HL-60/S4 (cell line): ENCODE measurements around the gene IQGAP1.

ENCODE experiments used
- in situ Hi-C: fragments of 300-500 bp; cut with MboI; formaldehyde crosslinking; loops from 2 replicates; pipeline ENCODE4 v1.14.3; 2022; ENCODE audit warnings: low sequenced_read_pairs

IQGAP1 gene

DNA sequence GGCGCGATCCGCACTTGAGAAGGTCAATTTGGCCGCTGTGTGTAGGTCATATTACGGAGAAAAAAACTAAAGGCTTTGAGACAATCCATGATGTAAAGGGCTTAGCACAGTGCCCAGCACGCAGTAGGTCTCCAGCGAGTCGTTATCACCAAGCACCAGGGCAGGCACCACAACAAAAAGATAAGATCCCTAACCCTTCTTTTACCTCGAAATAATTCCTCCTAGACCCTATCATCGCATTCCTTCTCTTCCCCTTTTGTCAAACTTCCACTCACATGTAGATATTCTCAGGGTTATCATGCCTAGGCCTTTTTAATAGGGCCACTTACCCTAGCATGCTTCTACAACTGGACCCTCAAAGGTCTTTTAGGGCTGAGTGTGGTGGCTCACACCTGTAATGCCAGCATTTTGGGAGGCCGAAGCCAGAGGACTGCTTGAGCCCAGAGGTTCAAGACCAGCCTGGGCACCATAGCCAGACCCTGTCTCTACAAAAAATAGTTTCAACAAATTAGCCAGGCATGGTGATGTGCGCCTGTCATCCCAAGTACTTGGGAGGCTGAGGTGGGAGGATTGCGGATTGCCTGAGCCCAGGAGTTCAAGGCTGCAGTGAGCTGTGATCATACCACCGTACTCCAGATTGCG, 22.5 kb upstream of the IQGAP1 start:
- in situ Hi-C loops: no loop called here

GRCh38 chr15:90367576-90367975, 20.5 kb upstream of the IQGAP1 start:
- in situ Hi-C loops: no loop called here

- in situ Hi-C loops: no loop called here
Observed at GRCh38 chr15:90375071-90375470, 13.0 kb upstream of the IQGAP1 start.

- in situ Hi-C loops: no loop called here
Observed at GRCh38 chr15:90376789-90377188, 11.3 kb upstream of the IQGAP1 start.

GRCh38 chr15:90379263-90379662, 8.8 kb upstream of the IQGAP1 start:
- in situ Hi-C loops: no loop called here

- in situ Hi-C loops: no loop called here
Observed at GRCh38 chr15:90381515-90381914, 6.5 kb upstream of the IQGAP1 start.

DNA sequence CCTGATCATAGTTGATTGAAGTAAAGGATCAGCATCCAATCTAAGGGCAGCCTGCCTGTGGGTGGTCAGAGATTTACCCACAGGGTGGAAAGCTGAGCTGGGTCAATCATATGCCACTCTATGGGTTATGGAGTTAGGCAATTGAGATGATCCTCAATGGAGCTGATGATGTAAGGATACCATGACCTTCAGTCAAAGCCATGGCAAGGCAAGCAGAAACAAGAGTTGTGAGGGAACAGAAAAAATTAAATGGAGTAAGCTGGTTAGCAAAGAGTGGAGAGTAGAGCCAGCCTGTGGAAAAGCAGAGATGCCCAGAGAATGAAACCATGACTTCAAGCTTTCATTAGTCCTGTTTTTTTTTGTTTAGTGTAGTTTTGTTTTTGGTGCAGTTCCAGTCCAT, 5.7 kb upstream of the IQGAP1 start:
- in situ Hi-C loops: no loop called here

GRCh38 chr15:90386221-90386620, 1.8 kb upstream of the IQGAP1 start:
- in situ Hi-C loops: no loop called here

DNA sequence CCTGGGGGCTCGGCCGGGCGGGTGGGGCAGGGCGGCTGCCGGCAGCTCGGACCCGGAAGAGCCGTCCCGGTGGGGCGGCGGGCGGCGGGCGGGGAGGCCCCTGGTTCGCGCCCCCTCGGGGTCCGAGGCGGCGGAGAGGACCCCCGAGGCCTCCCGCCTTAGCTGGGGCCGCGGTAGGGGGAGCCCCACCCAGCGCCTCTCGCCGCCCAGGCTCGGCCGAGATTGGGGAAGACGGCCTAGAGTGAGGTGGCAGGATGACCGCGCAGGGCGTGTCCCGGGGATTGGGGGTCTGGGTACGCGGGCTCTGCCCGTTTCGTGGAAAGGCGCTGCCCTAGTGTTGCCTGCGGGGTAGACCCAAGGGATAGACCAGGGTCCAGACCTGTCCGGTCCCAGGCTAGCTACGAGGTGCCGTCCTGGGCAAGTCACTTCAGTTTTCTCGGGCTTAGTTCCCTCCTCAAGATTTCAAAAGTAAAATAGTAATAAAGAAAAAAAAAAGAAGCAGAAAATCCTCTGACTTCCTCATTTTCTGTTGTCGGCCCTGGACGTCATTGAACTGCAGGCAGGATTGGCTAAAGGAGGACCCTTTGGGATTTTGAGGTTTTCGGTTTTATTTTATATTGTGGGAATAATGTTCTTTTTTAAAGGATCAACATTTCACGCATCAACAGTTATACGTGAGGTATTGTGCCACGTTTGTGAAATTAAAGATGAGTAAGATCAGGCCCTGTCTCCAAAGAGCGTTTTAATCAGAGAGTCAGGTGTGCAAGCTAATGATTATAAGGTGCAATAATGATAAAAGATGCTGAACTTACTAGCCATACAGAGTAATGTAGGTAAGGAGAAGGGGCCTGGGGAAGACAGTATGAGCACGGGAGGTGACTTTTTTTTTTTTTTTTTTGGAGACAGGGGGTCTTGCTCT, 679 bp downstream of the IQGAP1 start:
- in situ Hi-C loops: no loop called here

DNA sequence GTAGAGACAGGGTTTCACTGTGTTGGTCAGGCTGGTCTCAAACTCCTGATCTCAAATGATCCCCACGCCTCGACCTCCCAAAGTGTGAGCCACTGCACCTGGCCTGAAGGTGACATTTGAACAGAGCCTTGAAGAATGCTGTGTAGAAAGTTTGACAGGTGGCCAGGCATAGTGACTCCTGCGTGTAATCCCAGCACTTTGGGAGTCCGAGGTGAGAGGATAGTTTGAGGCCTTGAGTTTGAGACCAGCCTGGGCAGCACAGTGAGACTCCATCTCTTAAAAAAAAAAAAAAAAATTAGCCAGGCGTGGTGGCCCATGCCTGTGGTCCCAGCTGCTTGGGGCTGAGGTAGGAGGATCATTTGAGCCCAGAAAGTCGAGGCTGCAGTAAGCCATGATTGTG, 1.5 kb downstream of the IQGAP1 start:
- in situ Hi-C loops: no loop called here

DNA sequence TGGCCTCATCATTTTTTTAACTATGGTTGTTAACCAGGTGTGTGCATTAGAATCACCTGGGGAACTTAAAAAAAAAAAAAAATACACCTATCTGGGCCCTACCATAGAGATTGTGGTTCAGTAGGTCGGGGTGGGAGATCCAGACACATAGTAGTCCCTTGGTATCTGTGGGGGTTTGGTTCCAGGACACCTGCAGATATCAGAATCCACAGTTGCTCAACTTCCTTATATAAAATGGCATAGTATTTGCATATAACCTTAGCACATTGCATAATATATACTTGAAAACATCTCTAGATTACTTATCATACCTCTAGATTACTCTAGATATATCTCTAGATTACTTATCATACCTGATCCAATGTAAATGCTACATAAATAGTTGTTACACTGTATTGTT, 5.0 kb downstream of the IQGAP1 start:
- in situ Hi-C loops: no loop called here

GRCh38 chr15:90394074-90394473, 6.0 kb downstream of the IQGAP1 start:
- in situ Hi-C loops: no loop called here

DNA sequence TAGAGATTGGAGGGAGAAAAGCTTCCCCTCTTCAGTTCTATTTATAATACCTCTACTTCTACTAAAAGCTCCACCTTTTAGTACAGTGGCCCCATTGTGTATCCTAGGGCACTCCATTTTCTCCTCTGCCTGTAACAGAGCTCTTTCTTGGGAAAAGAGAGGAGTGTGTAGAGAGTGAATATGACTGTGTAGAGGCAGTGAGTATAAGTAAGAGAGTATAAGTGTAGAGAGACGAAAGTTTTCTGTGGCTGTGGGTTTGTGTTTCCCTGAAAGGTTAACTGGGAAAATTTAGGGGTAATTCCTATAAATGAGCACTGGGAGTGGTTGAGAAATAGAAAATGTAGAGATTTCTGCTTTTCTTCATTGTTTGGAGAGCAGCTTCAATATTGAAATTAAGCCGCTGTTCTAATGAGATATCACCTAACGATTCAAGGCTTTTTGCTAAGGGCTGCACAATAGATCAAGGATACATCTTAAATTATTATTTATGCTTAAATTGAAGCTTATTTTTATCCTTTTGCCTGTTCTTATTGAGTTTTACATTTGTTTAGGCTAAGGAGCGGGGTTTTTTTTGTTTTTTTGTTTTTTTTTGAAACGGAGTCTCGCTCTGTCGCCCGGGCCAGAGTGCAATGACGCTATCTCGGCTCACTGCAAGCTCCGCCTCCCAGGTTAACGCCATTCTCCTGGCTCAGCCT, 6.9 kb downstream of the IQGAP1 start:
- in situ Hi-C loops: no loop called here

DNA sequence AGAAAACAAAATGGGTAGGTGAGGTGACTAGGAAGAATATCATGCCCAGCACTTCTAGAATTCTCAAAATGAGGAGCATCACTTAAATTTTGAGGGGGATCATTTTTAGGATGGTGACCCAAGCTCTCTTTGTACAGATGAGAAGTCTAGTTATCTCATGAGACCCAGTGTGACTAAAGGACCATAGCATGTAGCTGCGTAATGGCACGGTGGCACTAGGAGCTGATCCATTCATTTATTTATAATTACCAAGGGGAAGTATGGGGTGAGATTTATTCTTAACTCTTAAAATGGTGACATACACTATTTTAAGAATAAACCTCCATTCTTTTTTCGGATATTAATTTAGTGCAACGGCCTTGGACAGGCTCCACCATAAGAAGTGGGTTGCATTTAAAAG, 8.3 kb downstream of the IQGAP1 start:
- in situ Hi-C loops: no loop called here

GRCh38 chr15:90400005-90400758, 12.1 kb downstream of the IQGAP1 start:
- in situ Hi-C loops: no loop called here

- in situ Hi-C loops: no loop called here
Observed at GRCh38 chr15:90400759-90401314, 12.8 kb downstream of the IQGAP1 start.

DNA sequence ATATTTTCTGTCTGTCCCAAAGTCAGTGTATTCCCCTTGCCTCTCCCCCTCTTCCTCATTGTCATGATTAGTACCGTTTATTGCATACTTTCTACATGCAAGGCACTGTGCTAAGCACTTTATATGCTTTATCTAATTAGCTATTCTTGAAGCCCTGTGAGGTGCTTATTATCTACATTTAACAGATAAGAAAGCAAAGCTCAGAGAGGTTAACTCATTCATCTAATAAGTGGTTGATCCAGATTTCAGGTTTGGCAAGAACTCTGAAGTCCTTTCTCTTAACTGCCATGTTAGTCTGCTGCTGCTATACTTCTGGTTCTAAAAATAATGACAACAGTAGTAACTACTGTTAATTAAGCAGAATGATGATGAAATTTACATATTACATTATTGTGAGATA, 13.5 kb downstream of the IQGAP1 start:
- in situ Hi-C loops: no loop called here

DNA sequence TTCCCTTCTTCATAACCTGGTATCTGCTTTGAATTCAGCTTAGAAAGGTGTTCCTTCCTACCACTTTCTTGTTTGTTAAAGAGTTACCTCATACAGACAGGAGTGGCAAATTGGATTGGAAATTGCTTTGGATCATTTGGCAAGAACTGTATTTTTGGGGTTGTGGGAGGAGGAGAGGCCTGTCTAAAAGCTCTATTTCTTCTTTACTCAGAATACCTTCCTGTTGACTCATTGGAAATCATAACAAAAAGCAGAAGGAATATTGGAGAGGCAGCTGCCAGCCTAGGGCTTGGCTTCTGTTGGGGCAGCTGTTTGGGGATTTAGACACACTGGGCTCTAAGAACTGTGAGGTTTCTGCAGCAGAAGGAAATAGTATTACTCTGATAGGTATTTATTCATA, 14.2 kb downstream of the IQGAP1 start:
- in situ Hi-C loops: no loop called here

DNA sequence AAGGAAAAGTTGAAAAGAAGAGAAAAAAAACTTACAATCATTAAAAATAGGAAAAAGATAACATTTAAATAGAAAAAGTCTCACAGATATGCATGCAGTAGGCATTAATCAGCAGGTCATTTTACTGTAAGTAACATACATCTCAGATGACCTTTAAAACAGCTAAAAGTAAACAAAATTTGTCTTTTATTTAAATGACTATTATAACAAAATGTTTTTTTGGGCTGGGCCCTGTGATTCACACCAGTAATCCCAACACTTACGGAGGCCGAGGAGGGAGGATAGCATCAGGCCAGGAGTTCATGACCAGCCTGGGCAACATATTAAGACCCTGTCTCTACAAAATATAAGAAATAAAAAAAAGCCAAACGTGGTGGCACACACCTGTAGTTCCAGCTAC, 14.7 kb downstream of the IQGAP1 start:
- in situ Hi-C loops: no loop called here

DNA sequence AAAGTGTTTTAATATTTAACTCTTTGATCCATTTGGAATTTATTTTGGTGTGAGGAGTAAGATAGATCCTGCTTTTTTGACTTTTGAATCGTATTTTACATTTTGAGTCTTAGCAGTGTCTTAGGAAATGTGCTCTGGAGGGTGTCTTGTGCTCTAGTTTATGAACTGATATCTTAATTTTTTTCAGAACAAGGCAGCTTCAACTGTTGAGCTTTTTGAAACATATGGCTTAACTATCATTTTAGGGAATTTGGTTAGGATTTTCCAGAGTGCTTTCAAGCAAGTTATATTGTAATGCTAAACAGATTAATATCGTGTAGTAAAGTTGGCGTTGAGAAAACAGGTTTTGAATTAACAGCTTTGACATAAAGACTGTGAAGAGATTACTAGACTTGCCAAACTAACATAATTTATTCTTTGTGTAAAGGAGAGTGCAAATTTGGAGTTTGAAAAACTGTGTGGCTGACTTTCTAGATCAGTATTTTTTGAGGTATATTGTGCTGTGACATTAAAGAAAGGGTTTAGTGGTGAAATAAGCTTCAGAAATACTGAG, 17.1 kb downstream of the IQGAP1 start:
- in situ Hi-C loops: no loop called here
